Activated T-cell treated with anti-CD3 and anti-CD28 coated beads, Interleukin-2, amount 50 U/mL, for 72 hours (primary cell): ENCODE measurements around the gene MCC. TPM values are rescaled to one million over a fixed set of nuclear protein-coding genes. Genes with fewer than 3 reads are reported as not detected.

Experiments used
- ATAC-seq, 2 donors: fragments of 150-1000 bp; cut with Tn5 transposase; replicated peaks in 1 of 2; 2 replicates each; pipeline ENCODE4 v1.10.0; 2021; ENCODE audit warnings: moderate library complexity in 2 of 2, mild to moderate bottlenecking in 1 of 2
- DNase-seq, 2 donors: peaks; one replicate each; pipeline ENCODE4 v3.0.0; 2021 to 2022; ENCODE audit warnings: mixed read lengths in 1 of 2
- H3K27ac Mint-ChIP-seq: one replicate; pipeline ENCODE4 v1.8.0; 2022; ENCODE audit warnings: mild to moderate bottlenecking, moderate library complexity, mixed read lengths
- H3K27me3 Mint-ChIP-seq: one replicate; pipeline ENCODE4 v1.8.0; 2022; ENCODE audit warnings: low read depth, mixed read lengths
- H3K36me3 Mint-ChIP-seq, 2 donors: one replicate each; pipeline ENCODE4 v1.8.0; 2022; ENCODE audit warnings: mixed read lengths in 2 of 2, mild to moderate bottlenecking in 1 of 2; ENCODE audit not compliant: insufficient read depth in 2 of 2
- H3K4me1 Mint-ChIP-seq: one replicate; pipeline ENCODE4 v1.8.0; 2022; ENCODE audit warnings: low read depth, mixed read lengths
- H3K4me3 Mint-ChIP-seq, 2 donors: one replicate each; pipeline ENCODE4 v1.8.0; 2022; ENCODE audit warnings: mild to moderate bottlenecking in 2 of 2, mixed read lengths in 2 of 2, moderate library complexity in 2 of 2
- H3K9me3 Mint-ChIP-seq, 2 donors: one replicate each; pipeline ENCODE4 v1.8.0; 2022; ENCODE audit warnings: mixed read lengths in 2 of 2
- total RNA-seq, 2 donors: library from RNA; stranded (reverse); gene quantifications; one replicate each; pipeline ENCODE4 v1.2.3, GENCODE V29; 2022

The MCC gene
- total RNA-seq, 2 donors from 2014 or later, result 3.3 to 4.2 TPM

DNA sequence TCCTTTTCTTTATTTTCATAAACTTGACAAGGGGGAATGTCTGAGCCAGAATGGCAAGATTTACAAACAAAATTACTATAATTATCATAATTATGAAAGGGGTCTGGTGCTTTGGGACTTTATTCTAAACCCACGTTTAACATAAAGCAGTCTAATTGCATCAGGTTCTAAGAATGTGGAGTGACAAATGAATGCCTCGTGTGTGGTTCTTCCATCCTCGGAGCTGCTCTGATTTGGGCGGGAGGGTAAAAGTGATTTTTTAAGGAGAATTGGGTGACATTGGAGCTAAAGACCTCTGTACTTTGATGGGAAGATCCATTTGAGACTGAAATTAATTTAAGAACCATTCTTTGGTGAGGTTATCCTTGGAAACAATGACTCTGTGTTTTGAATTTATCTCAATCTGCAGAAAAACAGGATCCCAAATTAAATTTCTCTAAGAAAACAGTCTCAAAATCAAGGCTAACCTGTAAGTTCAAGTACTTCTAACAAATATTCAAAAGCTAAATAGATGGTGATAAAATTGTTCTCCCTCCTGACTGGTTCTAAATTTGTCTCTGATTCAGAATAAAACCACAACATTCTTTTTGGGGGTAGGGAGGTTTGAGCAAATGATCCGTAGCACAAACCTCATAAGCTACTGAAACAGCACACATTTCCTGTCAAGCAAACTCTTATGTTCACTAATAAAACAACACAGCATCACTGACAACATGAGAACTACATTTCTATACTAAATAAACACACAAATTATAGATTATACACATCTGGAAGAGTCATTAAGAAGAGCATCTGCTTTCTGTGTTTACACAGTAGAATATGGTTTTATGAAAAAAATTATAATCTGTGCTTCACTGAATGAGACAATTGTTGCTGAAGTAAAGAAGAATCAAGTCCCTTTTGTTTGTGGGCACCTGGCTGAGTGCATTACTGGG lies 426.1 kb downstream of the MCC start:
- peaks cover 26% of the 10 kb centered on the region for H3K4me1 Mint-ChIP-seq
- peak overlapping the region; percentile 45 to 84 for H3K4me3 Mint-ChIP-seq
- no peaks in the 10 kb centered on the region for H3K27me3 Mint-ChIP-seq
- H3K36me3 Mint-ChIP-seq, result no peaks in the 10 kb centered on the region
- DNase-seq, result no peak
- no peaks in the 10 kb centered on the region for H3K9me3 Mint-ChIP-seq
- peak; percentile 40 to 65 for ATAC-seq
- peak overlapping the region; percentile 92 for H3K27ac Mint-ChIP-seq

DNA sequence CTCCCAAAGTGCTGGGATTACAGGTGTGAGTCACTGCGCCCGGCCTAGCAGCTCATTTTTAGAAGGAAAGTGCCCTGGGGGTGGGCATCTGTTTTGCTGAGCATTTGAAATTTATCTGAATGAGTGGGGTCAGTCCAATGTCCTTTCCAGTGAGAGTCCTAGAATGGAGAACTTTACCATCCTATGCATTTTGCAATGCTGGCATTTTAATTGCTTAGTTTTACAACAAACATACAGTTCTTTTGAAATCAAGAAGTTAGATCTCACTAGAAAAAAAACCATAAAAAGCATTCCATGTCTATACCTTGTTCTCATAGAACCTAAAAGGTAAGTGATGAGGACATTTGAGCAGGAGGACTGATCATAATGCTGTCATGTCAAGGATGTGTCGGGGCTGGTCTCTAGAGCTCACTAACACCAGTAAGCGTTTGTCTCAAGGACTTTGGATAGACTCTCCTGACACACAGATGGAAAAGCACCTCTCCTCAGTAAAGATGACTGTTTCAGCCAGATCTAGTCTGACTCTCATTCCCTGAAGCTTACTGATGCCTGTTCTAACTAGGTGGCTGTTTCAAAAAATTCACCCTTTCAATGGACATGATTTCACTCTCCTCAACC lies 427.7 kb downstream of the MCC start:
- no peaks in the 10 kb centered on the region for H3K36me3 Mint-ChIP-seq
- peaks cover 26% of the 10 kb centered on the region for H3K4me1 Mint-ChIP-seq

GRCh38 chr5:113059232-113060040 lies 428.8 kb downstream of the MCC start:
- Mint-ChIP-seq H3K4me1 (peaks cover 26% of the 10 kb centered on the region), H3K27ac (no peak overlapping the region), H3K9me3 (no peaks in the 10 kb centered on the region), H3K27me3 (no peaks in the 10 kb centered on the region), H3K4me3 (no peak overlapping the region), H3K36me3 (no peaks in the 10 kb centered on the region)
- no peak for DNase-seq
- ATAC-seq, result no peak

More for the DNA sequence above, 427.7 kb downstream of the MCC start:
- Mint-ChIP-seq H3K27me3 (no peaks in the 10 kb centered on the region), H3K27ac (no peak overlapping the region), H3K4me3 (no peak overlapping the region), H3K9me3 (no peaks in the 10 kb centered on the region)
- DNase-seq (no peak), ATAC-seq (no peak)

DNA sequence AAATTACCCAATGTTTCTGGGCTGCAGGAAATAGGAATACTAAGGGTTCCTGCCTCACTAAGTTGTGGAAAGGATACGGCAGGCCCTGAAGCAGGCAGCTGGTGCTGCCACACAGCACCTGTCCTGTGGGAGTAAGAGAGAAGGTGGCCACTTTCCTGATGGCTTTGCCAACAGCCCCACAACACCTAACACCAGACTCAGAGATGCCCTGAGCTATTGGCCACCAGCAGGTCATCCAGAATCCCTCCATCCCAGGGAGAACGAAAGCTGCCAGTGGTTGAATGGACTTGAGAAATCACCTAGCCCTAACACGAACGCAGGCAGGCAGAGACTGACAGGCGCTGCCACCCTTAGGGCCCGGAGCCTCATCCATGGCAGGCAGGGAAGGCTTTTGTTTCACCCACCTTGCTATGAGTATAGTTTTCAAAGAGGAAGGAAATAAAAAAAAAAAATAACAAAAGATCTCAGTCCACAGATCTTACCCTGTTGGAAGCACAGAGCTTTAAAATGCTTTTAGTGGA lies 429.5 kb downstream of the MCC start:
- H3K27me3 Mint-ChIP-seq, result no peaks in the 10 kb centered on the region
- H3K4me3 Mint-ChIP-seq, result no peak overlapping the region
- H3K36me3 Mint-ChIP-seq, result no peaks in the 10 kb centered on the region
- H3K4me1 Mint-ChIP-seq, result peaks cover 24% of the 10 kb centered on the region
- H3K9me3 Mint-ChIP-seq, result no peaks in the 10 kb centered on the region
- DNase-seq, result no peak
- H3K27ac Mint-ChIP-seq, result no peak overlapping the region
- no peak for ATAC-seq

- peaks cover 19% of the 10 kb centered on the region for H3K4me1 Mint-ChIP-seq
- no peaks in the 10 kb centered on the region for H3K27me3 Mint-ChIP-seq
- no peaks in the 10 kb centered on the region for H3K9me3 Mint-ChIP-seq
- no peak overlapping the region for H3K4me3 Mint-ChIP-seq
- H3K36me3 Mint-ChIP-seq, result no peaks in the 10 kb centered on the region
- no peak overlapping the region for H3K27ac Mint-ChIP-seq
- no peak for DNase-seq
- ATAC-seq, result no peak
Observed at GRCh38 chr5:113058269-113058668, 430.0 kb downstream of the MCC start.

- H3K4me3 Mint-ChIP-seq, result no peak overlapping the region
- H3K4me1 Mint-ChIP-seq, result peaks cover 12% of the 10 kb centered on the region
- no peak overlapping the region for H3K27ac Mint-ChIP-seq
- no peaks in the 10 kb centered on the region for H3K36me3 Mint-ChIP-seq
- DNase-seq (no peak), ATAC-seq (no peak)
- H3K9me3 Mint-ChIP-seq, result no peaks in the 10 kb centered on the region
- no peaks in the 10 kb centered on the region for H3K27me3 Mint-ChIP-seq
Observed at GRCh38 chr5:113057557-113057984, 430.7 kb downstream of the MCC start.

DNA sequence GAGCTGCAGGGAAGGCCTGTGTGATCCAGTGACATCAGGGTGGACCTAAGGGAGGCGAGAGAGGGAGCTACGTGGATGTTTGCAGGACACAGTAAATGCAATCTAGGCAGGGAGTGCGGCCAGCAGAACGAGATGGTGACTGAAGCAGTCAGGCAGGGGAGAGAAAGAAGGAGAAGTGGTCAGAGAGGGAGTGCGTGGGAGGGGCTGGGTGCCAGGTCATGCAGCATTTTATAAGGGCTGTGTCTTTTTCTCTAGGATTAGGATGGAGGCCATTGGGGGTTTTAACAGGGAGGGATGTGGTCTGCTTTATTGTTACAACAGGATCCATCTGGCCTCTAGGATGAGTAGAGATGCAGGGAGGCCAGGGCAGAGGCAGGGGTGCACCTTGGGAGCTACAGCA lies 431.3 kb downstream of the MCC start:
- no peak for DNase-seq
- Mint-ChIP-seq H3K4me3 (no peak overlapping the region), H3K36me3 (no peaks in the 10 kb centered on the region), H3K9me3 (no peaks in the 10 kb centered on the region), H3K4me1 (peaks cover 7% of the 10 kb centered on the region), H3K27me3 (no peaks in the 10 kb centered on the region), H3K27ac (no peak overlapping the region)
- no peak for ATAC-seq

DNA sequence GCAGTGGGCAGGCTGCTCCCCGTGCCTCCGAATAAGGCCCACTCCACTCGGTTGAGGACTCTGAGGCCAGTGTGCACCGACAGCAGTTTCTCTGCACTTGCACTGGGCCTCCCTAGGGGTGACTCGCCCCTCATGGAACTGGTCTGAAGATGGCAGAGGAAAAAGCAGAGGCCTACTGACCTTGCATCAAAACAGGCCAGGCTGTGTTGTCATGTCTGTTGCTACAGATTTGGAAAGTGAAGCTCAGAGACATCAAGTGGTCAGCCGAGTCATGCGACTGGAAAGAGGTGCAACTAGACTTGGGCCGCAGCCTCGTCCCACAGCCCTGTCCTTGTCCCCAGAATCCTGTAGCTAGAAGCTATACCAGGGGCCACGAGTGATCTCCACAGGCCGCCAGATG lies 433.4 kb downstream of the MCC start:
- peaks cover 10% of the 10 kb centered on the region for H3K4me1 Mint-ChIP-seq
- no peaks in the 10 kb centered on the region for H3K9me3 Mint-ChIP-seq
- H3K27ac Mint-ChIP-seq, result no peak overlapping the region
- no peaks in the 10 kb centered on the region for H3K36me3 Mint-ChIP-seq
- DNase-seq (no peak), ATAC-seq (no peak)
- no peak overlapping the region for H3K4me3 Mint-ChIP-seq
- no peaks in the 10 kb centered on the region for H3K27me3 Mint-ChIP-seq

DNA sequence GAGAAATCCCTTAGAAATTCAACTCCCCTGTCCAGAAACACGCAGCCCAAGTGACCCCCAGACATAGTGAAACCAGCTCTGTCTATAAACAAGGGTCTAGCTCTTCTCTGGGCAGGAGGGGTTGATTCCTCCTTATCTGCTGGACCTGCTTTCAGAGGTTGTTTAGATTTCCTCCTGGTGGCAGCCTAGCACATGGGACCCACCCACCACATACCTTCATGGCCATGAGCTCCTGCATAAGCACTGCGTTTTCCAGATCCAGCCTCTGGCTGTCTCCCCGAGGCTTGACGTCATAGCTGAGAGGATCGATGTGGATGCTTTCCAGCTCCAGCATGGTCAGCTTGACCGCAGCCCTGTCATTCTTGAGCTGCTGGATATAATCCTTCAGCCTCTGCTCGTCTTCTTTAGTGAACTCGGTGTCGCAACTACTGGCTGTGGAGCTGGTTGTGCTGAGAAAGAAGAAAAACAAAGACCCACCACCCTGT lies 434.7 kb downstream of the MCC start:
- no peak for DNase-seq
- no peak overlapping the region for H3K4me3 Mint-ChIP-seq
- H3K27me3 Mint-ChIP-seq, result no peaks in the 10 kb centered on the region
- H3K27ac Mint-ChIP-seq, result no peak overlapping the region
- peaks cover 10% of the 10 kb centered on the region for H3K4me1 Mint-ChIP-seq
- no peaks in the 10 kb centered on the region for H3K36me3 Mint-ChIP-seq
- no peaks in the 10 kb centered on the region for H3K9me3 Mint-ChIP-seq
- ATAC-seq, result no peak

- Mint-ChIP-seq H3K27me3 (no peaks in the 10 kb centered on the region), H3K9me3 (no peaks in the 10 kb centered on the region), H3K27ac (no peak overlapping the region), H3K36me3 (no peaks in the 10 kb centered on the region), H3K4me3 (no peak overlapping the region), H3K4me1 (peaks cover 10% of the 10 kb centered on the region)
- DNase-seq (no peak), ATAC-seq (no peak)
Observed at GRCh38 chr5:113052041-113052795, 436.0 kb downstream of the MCC start.

DNA sequence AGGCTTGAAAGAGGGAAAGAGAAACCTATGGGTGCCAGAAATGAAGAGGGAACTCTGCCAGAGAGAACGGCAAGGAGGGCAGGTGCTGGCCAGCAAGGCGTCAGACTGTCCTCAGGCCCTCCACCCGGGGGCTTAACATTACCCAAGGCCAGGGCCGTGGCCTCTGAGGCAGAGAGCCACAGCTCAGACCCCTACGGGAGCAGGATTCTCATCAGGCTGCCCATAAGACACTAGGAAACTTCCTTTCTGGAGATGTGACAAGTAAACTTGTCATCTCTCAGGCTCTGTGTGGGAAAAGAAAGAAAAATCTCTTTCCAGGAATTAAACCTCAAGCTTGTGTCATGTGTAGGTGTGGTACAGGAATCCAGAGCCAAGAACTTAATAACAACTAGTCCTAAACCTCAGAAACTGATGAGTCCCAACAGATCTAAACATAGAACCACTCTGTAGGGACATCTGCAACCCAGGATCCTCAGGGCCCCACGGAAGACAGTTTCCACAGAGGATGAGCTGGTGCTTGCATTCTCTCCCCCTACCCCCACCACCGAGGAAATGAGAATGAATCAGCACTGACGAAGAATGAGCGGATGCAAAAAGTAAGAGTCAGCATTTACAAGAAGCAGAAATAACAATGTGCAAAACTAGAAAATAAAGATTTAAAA lies 437.4 kb downstream of the MCC start:
- Mint-ChIP-seq H3K9me3 (no peaks in the 10 kb centered on the region), H3K27me3 (no peaks in the 10 kb centered on the region), H3K4me3 (peak overlapping the region in 1 of 2 donors; percentile 73), H3K4me1 (peaks cover 10% of the 10 kb centered on the region), H3K36me3 (no peaks in the 10 kb centered on the region), H3K27ac (peak overlapping the region; percentile 80)
- ATAC-seq (peak; percentile 75 to 93), DNase-seq (peak; percentile 11 to 57)

- Mint-ChIP-seq H3K27ac (no peak overlapping the region), H3K9me3 (no peaks in the 10 kb centered on the region), H3K36me3 (no peaks in the 10 kb centered on the region), H3K4me3 (no peak overlapping the region), H3K4me1 (peaks cover 10% of the 10 kb centered on the region), H3K27me3 (no peaks in the 10 kb centered on the region)
- DNase-seq, result no peak
- no peak for ATAC-seq
Observed at GRCh38 chr5:113048931-113049330, 439.3 kb downstream of the MCC start.
